GM21526 (cell line): Measurements from ENCODE around the gene MIEN1.
"Not testable (repeated sequence)": the region's sequence is repeated elsewhere in the genome, so short reads cannot be mapped to it uniquely, and the experiment has no call there.

Source experiments
- ATAC-seq: cut with Tn5 transposase; IDR thresholded peaks from one replicate; pipeline ENCODE4 v1.9.1; 2021; ENCODE audit warnings: moderate library complexity; ENCODE audit not compliant: unreplicated experiment, low FRiP score

The MIEN1 gene

DNA sequence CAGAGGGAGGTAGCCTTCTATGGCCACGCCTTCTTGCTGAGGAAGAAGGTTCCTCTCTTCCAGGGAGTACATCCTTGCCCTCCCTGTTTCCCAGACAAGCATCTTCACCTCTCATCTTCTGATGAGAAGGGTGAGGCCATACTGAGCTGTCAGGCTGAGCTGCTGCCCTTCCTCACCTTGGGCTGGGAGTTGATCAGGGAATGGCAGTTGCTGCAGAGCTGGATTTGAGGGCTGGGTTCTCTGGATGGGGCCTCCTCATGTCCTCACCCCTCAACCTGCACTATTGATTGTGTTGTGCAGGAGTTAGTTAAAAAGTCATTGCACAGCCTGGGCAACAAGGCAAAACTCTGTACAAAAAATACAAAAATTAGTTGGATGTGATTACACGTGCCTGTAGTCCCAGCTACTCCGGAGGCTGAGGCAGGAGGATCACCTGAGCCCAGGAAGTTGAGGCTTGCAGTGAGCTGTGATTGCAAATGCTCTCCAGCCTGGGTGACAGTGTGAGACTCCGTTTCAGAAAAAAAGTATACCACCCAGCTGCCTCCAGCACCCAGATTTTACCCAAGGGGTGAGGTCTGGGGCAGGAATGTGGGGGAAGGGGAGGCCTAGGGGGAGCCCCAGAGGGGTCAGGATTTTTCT, 28.4 kb downstream of the MIEN1 start:
- no peak for ATAC-seq

- no peak for ATAC-seq
Measured at GRCh38 chr17:39701012-39701783, 29.1 kb downstream of the MIEN1 start.

DNA sequence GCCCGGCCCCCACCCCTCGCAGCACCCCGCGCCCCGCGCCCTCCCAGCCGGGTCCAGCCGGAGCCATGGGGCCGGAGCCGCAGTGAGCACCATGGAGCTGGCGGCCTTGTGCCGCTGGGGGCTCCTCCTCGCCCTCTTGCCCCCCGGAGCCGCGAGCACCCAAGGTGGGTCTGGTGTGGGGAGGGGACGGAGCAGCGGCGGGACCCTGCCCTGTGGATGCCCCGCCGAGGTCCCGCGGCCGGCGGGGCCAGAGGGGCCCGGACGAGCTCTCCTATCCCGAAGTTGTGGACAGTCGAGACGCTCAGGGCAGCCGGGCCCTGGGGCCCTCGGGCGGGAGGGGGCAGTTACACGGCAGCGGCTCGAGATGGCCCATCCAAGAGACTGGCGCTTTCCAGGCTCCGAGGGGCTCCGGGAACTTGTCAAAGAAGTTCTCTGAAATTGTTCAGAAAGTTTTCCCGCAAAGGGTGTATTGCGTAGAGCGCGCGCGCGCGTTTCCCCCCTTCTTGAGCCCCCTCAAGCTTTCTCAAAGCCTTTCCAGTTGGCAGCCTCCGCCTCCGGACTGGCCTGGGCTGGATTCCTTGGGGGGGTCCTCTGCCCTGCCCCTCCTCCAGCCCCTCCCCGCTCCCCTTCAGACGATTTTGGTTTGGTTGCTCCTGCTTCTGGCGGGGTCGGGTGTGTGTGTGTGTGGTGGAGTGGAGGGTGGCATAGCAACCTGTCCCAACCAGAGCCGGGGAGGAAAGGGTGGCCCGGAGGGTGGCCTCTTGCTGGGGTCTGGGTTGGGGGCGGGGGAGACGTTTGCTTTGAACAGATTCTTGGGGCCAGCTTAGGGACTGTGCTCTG, 30.0 kb downstream of the MIEN1 start:
- no peak for ATAC-seq

DNA sequence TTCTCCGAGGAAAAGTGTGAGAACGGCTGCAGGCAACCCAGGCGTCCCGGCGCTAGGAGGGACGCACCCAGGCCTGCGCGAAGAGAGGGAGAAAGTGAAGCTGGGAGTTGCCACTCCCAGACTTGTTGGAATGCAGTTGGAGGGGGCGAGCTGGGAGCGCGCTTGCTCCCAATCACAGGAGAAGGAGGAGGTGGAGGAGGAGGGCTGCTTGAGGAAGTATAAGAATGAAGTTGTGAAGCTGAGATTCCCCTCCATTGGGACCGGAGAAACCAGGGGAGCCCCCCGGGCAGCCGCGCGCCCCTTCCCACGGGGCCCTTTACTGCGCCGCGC, 30.5 kb downstream of the MIEN1 start, which contains the start of gene ERBB2:
Gene ERBB2, plus strand, starts transcription at position 247 of the 330 bp plus-strand sequence. CDS start 175 bp downstream, outside the sequence.
- ATAC-seq = no peak

- ATAC-seq = not testable (repeated sequence)
Measured at GRCh38 chr17:39699157-39699817, 31.0 kb downstream of the MIEN1 start.

DNA sequence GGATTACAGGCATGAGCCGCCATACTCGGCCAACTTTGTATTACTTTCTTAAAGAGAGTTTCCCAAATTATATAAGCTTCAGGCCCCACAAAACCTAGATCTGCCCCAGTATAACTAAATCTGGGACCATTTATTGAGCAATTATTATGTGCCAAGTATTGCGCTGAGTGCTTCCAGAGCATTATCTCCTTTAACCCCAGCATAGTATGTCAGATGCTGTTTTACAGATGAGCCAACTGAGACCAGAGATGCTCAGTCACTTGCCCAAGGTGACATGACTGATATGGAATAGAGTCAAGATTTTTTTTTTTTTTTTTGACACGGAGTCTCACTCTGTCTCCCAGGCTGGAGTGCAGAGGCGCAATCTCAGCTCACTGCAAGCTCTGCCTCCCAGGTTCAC, 32.4 kb downstream of the MIEN1 start:
- no peak for ATAC-seq

DNA sequence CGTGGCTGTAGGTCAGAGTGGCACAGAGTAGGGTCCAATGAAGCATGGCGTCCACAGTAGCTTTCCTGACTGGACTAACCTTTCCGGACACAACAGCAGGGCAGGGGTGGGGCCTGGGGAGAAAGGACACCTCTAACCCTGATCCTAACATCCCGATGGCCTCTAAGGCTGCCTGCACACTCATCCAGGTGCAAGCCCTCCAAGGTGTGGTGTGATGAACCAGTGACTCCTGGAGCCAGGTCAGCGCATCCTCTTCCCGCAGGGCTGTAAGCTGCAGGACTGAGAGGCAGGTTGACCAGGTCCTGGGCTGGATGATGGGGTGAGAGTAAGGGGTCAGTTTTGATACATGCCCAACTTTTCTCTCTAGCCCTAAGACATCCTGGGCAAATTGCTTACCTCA, 33.6 kb downstream of the MIEN1 start:
- no peak for ATAC-seq

DNA sequence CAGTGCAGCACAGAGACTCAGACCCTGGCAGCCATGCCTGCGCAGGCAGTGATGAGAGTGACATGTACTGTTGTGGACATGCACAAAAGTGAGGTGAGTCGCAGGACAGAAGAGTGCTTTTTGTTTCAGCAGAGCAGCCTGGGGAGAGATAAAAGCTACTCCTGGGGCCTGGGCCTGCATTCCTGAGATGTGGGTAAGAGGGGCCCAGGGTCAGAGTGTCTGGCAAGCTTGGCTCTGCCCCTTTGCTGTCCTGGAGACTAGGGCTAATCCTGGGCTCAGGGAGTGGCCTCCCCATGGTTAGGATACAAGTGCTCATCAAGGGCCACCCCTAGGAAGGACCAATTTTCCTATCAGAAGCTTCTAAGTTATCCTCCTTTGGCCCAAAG, 35.2 kb downstream of the MIEN1 start:
- no peak for ATAC-seq

DNA sequence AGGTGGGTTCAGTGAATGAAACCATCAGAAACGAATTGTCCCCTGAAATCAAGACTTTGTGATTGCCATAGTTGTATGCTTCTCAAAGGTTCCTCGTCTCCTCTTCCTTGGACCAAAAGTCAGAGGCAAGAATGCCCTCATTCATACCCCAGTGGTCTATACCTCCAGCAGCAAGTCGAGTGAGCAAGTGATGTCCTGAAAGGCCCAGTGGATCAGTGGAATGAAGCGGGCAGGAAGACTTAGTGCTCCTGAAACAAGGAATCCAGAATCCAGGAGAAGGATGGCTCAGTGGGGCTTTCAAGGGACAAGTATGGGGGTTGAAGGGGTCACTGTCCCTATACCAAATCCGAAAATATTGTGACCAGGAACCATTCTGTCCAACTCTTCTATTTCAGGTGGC, 35.7 kb downstream of the MIEN1 start:
- no peak for ATAC-seq

- ATAC-seq = no peak
Measured at GRCh38 chr17:39688945-39689344, 41.4 kb downstream of the MIEN1 start.

DNA sequence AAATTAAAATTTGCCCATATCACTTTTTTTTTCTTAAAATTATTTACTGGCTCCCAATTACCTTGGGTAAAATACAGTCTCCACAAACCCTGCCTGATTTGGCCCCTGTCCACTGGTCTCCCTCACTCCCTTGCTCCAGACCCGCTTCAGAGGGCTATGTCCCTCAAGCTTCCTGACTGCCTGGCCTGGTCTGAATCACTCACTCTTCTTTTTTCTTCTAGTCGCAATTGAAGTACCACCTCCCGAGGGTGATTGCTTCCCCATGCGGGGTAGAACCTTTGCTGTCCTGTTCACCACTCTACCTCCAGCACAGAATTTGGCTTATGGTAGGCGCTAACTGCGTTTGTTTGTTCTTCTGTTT, 41.9 kb downstream of the MIEN1 start:
- no peak for ATAC-seq

GRCh38 chr17:39687546-39688474, 42.5 kb downstream of the MIEN1 start, which contains the start of gene PGAP3:
Gene PGAP3 (minus strand): TSS chr17:39688057. CDS start chr17:39688014, 43 bp downstream.
- ATAC-seq = peak; percentile 70

- ATAC-seq = no peak
Measured at GRCh38 chr17:39687101-39687545, 43.2 kb downstream of the MIEN1 start.

DNA sequence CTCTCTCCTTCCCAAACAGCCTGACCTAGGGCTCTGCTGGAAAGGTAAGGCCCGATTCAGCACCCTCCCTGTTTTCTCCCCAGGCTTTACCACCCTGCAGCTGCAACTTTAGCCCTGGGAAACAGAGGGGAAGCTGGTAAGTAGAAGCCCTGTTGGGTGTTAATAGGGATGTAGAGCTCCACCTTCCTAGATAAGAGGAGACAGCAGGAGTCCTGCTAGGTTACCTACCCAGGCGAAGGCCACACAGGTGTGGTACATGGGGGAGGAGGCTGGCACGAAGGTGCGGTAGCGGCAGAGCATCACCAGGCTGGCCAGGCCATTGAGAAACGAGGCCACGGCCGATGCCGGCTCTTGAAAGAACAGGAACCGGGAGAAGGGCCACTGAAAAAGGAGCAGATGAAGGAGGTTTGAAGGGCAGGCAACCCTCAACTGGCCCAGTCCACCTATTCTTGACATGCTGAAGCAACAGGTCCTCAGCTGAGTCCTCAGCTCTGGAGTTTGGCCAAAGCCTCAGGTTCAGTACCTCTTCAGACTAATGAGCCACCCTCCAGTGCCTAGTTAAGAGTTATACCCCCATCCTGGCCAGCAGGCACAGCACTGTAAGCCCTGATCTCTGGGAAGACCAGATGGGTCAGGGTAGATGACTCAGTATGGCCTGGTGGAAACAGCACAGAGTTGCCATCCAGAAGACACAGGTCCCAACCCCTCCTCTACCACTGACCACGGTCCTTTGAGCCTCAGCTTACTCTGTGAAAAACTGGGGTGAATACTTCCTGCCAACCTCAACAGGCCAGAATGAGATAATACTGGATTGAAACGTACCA, 45.8 kb downstream of the MIEN1 start:
- ATAC-seq = no peak

DNA sequence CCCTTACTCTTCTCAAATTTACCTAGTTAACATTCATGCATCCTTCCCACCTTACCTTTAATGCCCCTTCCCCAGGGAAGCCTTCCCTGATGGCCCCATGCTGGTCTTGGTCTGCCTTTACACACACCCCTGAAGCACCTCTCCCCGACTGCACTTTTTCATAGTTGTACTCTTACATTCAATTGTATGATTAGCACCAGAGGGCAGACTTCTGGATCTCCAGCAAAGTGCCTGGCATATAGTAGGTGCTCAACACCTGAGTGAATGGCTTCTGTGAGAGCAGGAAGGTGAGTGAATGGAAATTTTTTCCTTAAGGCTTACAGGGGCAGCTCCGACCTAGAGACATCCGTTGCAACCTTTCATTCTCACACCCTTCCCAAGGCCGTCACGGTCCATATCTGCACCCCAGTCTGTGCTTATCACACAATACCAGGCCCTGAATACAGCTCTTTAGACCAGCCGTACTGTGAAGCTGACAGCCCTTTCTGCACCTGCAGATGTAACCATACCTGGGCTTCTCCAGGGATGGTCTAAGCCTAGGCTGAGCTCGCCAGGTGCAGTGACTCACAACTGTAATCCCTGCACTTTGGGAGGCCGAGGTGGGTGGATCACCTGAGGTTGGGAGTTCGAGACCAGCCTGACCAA, 46.9 kb downstream of the MIEN1 start:
- ATAC-seq = no peak

- ATAC-seq = no peak
Measured at GRCh38 chr17:39679521-39680192, 50.7 kb downstream of the MIEN1 start.
